Measurements from ENCODE around the gene TFAP2E.

Gene TFAP2E

GRCh38 chr1:35587736-35588135 lies 14.6 kb downstream of the TFAP2E start:
- peaks cover 21% of the 10 kb centered on the region for H3K27me3 Mint-ChIP-seq (ENCODE audit: low read depth, poor library complexity)
- no peak overlapping the region for H3K4me3 Mint-ChIP-seq
- DNase-seq = no peak
- H3K9me3 Mint-ChIP-seq = no peaks in the 10 kb centered on the region
- no peak overlapping the region for H3K27ac Mint-ChIP-seq
- H3K36me3 Mint-ChIP-seq (ENCODE audit: low read depth) = no peaks in the 10 kb centered on the region
- TF ChIP-seq CTCF (IDR thresholded peaks at IDR 0.05) = no peak
- H3K4me1 Mint-ChIP-seq = peaks cover 2% of the 10 kb centered on the region

DNA sequence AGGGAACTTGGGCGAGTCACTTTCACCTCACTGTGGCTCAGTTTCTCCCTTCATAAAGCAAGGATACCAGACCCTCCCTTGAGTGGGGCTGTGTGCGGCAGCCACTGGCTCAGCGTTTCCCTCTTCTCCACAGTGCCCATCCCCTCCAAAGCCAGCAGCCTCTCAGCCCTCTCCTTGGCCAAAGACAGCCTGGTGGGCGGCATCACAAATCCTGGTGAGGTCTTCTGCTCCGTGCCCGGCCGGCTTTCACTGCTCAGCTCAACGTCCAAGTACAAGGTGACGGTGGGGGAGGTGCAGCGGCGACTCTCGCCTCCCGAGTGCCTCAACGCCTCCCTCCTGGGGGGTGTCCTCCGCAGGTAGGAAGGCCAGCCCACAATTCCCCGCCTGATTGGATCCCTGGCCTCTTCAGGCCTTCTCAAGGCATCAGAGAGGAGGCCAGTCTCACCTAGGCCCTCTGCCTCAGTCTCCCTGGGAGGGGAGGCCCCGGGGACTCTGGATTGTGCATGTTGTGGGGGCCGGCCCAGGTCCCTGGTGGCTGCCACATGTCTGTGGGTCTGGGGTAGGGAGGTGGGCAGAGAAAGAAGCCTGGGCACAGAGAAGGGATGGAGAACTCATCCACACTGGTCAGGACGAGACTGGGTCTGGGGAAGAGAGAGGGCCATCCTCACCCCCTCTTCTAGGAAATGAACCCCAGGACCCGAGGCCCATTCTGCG lies 15.2 kb downstream of the TFAP2E start:
- no peak overlapping the region for H3K27ac Mint-ChIP-seq

GRCh38 chr1:35589516-35590427 lies 16.7 kb downstream of the TFAP2E start:
- H3K4me1 Mint-ChIP-seq = peaks cover 12% of the 10 kb centered on the region
- TF ChIP-seq CTCF (IDR thresholded peaks at IDR 0.05) = no peak
- peaks cover 11% of the 10 kb centered on the region for H3K27me3 Mint-ChIP-seq (ENCODE audit: low read depth, poor library complexity)
- H3K9me3 Mint-ChIP-seq = no peaks in the 10 kb centered on the region
- no peak overlapping the region for H3K4me3 Mint-ChIP-seq
- peak overlapping the region; percentile 9 for H3K27ac Mint-ChIP-seq
- no peak for DNase-seq
- no peaks in the 10 kb centered on the region for H3K36me3 Mint-ChIP-seq (ENCODE audit: low read depth)

More for the DNA sequence above, 15.2 kb downstream of the TFAP2E start:
- Mint-ChIP-seq H3K9me3 (no peaks in the 10 kb centered on the region), H3K27me3 (ENCODE audit: low read depth, poor library complexity) (peaks cover 19% of the 10 kb centered on the region), H3K36me3 (ENCODE audit: low read depth) (no peaks in the 10 kb centered on the region), H3K4me1 (peaks cover 8% of the 10 kb centered on the region), H3K4me3 (no peak overlapping the region)
- no peak for DNase-seq
- no peak for TF ChIP-seq CTCF (IDR thresholded peaks at IDR 0.05)

- Mint-ChIP-seq H3K36me3 (ENCODE audit: low read depth) (no peaks in the 10 kb centered on the region), H3K9me3 (no peaks in the 10 kb centered on the region), H3K27ac (no peak overlapping the region), H3K4me3 (no peak overlapping the region), H3K27me3 (ENCODE audit: low read depth, poor library complexity) (peaks cover 9% of the 10 kb centered on the region), H3K4me1 (peaks cover 12% of the 10 kb centered on the region)
- no peak for DNase-seq
- no peak for TF ChIP-seq CTCF (IDR thresholded peaks at IDR 0.05)
Measured at GRCh38 chr1:35590476-35591040, 17.4 kb downstream of the TFAP2E start.

GRCh38 chr1:35591211-35591610 lies 18.1 kb downstream of the TFAP2E start:
- Mint-ChIP-seq H3K27ac (peak overlapping the region; percentile 89), H3K36me3 (ENCODE audit: low read depth) (no peaks in the 10 kb centered on the region), H3K27me3 (ENCODE audit: low read depth, poor library complexity) (peaks cover 9% of the 10 kb centered on the region), H3K4me1 (peaks cover 12% of the 10 kb centered on the region), H3K9me3 (no peaks in the 10 kb centered on the region), H3K4me3 (no peak overlapping the region)
- no peak for DNase-seq
- TF ChIP-seq CTCF (IDR thresholded peaks at IDR 0.05) = no peak
